ENCODE data around the gene HSD11B1.

- TF ChIP-seq CTCF (IDR thresholded peaks at IDR 0.05; ENCODE audit: insufficient read depth, low read length, poor library complexity, severe bottlenecking) (no peak), EZH2phosphoT487 (conservative IDR thresholded peaks at IDR 0.05; ENCODE audit: low read length) (no peak)
Observed at GRCh38 chr1:209689477-209689876, 15.2 kb upstream of the HSD11B1 start.

All from SU-DHL-6 (cell line).